ENCODE data around the gene PRAMEF26.
"Not testable (repeated sequence)": the region's sequence is repeated elsewhere in the genome, so short reads cannot be mapped to it uniquely, and the experiment has no call there.

DNA sequence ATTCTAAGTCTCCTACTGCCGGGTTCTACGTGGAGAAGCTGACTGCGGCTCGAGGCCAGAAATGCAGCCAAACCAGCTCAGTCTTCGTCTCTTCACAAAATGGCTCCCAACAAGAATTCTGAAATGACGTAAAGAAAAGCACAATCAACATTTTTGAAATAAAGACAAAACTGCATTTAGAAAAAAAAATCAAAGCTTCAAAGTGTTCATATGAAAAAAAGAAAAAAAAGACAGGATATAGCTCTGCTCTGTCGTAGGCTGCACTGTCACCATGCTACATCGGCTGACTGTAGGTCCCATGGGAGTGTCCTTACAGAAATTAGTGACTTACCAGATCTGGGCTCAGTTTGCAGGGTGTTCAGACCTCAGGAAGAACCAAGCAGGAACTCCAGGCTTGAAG lies 9.7 kb upstream of the PRAMEF26 start, which contains the start of gene HNRNPCL4:
- TF ChIP-seq, protein P1, sequence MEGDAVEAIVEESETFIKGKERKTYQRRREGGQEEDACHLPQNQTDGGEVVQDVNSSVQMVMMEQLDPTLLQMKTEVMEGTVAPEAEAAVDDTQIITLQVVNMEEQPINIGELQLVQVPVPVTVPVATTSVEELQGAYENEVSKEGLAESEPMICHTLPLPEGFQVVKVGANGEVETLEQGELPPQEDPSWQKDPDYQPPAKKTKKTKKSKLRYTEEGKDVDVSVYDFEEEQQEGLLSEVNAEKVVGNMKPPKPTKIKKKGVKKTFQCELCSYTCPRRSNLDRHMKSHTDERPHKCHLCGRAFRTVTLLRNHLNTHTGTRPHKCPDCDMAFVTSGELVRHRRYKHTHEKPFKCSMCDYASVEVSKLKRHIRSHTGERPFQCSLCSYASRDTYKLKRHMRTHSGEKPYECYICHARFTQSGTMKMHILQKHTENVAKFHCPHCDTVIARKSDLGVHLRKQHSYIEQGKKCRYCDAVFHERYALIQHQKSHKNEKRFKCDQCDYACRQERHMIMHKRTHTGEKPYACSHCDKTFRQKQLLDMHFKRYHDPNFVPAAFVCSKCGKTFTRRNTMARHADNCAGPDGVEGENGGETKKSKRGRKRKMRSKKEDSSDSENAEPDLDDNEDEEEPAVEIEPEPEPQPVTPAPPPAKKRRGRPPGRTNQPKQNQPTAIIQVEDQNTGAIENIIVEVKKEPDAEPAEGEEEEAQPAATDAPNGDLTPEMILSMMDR (IDR thresholded peaks at IDR 0.05) = not testable (repeated sequence)
- not testable (repeated sequence) for TF ChIP-seq EP300 (IDR thresholded peaks at IDR 0.05)
